Small intestine (tissue), 7 donors: ENCODE data around the gene SORCS2. TPM values are rescaled to one million over a fixed set of nuclear protein-coding genes. Genes with fewer than 3 reads are reported as not detected.

Source experiments
- DNase-seq, 2 donors: peaks; one replicate each; pipeline versions ENCODE4 v3.0.0 to v3.0.0-alpha.2; 2013
- FAIRE-seq: peaks from 2 replicates; lab custom pipeline; 2012; peaks lifted over from hg19 to GRCh38; lab: Jason Lieb, UNC
- H3K27ac ChIP-seq, 3 donors: one replicate each; pipeline ENCODE4 v1.5.1; 2013; ENCODE audit warnings: low read length in 2 of 3, mild to moderate bottlenecking in 2 of 3, control low read depth in 1 of 3, inconsistent platforms in 1 of 3, low read depth in 1 of 3, moderate library complexity in 1 of 3
- H3K27me3 ChIP-seq, 3 donors: one replicate each; pipeline ENCODE4 v1.6.1; 2013; ENCODE audit warnings: low read length in 3 of 3, inconsistent platforms in 1 of 3; ENCODE audit not compliant: control insufficient read depth in 3 of 3, insufficient read depth in 3 of 3
- H3K36me3 ChIP-seq, 3 donors: one replicate each; pipeline ENCODE4 v1.6.1; 2013; ENCODE audit warnings: low read length in 3 of 3, inconsistent platforms in 1 of 3, low read depth in 1 of 3, mild to moderate bottlenecking in 1 of 3, moderate library complexity in 1 of 3; ENCODE audit not compliant: control insufficient read depth in 3 of 3, insufficient read depth in 2 of 3
- H3K4me1 ChIP-seq, 3 donors: one replicate each; pipeline ENCODE4 v1.6.1; 2013; ENCODE audit warnings: low read length in 2 of 3, inconsistent platforms in 1 of 3, low read depth in 1 of 3, mild to moderate bottlenecking in 1 of 3, moderate library complexity in 1 of 3; ENCODE audit not compliant: control insufficient read depth in 3 of 3, insufficient read depth in 2 of 3
- H3K4me3 ChIP-seq, 3 donors: one replicate each; pipeline ENCODE4 v1.5.1; 2013; ENCODE audit warnings: low read length in 3 of 3, control low read depth in 1 of 3, inconsistent platforms in 1 of 3, low read depth in 1 of 3, mild to moderate bottlenecking in 1 of 3, moderate library complexity in 1 of 3
- H3K9me3 ChIP-seq, 2 donors: one replicate each; pipeline ENCODE4 v1.6.1; 2013; ENCODE audit warnings: low read depth in 1 of 2, low read length in 1 of 2; ENCODE audit not compliant: control insufficient read depth in 2 of 2, insufficient read depth in 1 of 2
- WGBS, 3 donors: extraction: QIAGEN DNeasy Blood & Tissue Kit; methylation state at CpG; one replicate each; pipeline ENCODE4 v1.1.7; 2013; 5-methylcytosine and 5-hydroxymethylcytosine counted together
- polyA plus RNA-seq, 4 donors: library from polyadenylated mRNA; stranded (reverse) in 3 of 4; unstranded in 1 of 4; fragments of 200-250 nt in 3 of 4; fragments of 120-200 nt in 1 of 4; gene quantifications; one replicate each; pipeline versions ENCODE4 v1.2.1 to v1.2.3, GENCODE V29; 2013
- donor health status: healthy with polysubstance abuse.
- donor health status: control.
- donor health status: control.
- donor health status: Bipolar disorder and iron deficiency.
- donor health status: healthy.

Gene SORCS2
- polyA plus RNA-seq, 4 donors: 0.63 to 3.3 (median 2.2) TPM; not detected in 1

DNA sequence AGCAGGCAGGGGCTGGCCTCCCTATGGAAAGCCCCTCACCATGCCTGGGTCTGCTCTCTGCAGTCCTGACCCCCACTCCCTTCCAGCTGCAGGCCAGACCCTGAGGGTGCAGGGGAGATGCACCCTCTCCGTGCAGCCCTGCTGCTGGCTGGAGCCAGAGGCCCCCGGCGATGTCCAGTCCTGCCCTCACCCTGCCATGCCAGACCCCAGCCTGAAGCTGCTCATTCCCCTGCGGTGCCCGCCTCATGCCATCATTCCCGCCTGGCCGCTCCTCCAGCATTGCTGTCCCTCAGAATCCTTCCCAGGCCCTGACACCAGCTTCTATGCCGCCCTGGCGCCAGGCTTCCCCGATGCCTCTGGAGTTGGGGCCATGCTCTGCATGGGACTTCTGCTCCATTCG, 72.4 kb downstream of the SORCS2 start:
- H3K9me3 ChIP-seq: no peaks in the 10 kb centered on the region
- DNase-seq: no peak
- no peaks in the 10 kb centered on the region for H3K36me3 ChIP-seq
- H3K27ac ChIP-seq: no peak overlapping the region
- H3K4me3 ChIP-seq: no peak overlapping the region
- no peaks in the 10 kb centered on the region for H3K4me1 ChIP-seq
- H3K27me3 ChIP-seq: no peaks in the 10 kb centered on the region
- no peak for FAIRE-seq
- 77 to 84% (median 83%) methylated on average over 11 of the region's 11 CpGs for WGBS, 3 donors

DNA sequence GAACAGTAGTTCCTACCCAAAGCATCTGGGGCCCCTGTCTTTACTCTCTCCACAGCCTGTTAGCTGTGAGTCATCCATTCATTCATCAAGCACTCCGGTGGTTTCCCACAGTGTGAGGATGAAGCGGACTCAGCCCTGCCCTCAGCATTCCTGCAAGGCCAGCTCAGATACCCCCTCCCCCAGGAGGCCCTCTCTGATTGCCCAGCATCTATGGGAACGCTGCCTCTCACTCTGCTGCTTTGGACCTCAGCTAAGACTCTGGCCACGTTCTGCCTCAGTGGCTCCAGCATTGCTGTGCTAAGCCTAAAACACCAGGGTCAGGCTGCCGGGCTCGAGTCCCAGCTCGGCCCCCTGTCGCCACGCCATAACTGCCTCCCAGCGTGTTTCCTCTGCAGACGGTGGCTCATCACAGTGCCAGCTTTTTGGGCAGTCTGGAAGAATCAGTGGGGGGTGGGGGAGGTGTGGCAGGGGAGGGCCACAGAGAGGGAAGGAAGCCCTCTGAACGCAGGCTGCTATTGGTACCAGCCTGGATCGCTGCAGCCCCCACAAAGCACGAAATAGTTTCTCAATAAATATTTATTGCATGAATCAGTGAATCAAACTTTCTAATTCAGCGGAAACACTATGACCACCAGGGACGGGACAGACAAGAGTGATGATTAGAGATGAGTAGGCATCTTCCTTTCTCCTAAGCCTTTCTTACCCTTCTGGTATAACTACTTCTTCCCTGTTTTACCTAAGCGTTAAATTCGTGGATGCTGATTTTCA, 74.4 kb downstream of the SORCS2 start:
- H3K4me3 ChIP-seq: no peak overlapping the region
- no peaks in the 10 kb centered on the region for H3K4me1 ChIP-seq
- no peak overlapping the region for H3K27ac ChIP-seq
- DNase-seq (no peak), FAIRE-seq (no peak)
- no peaks in the 10 kb centered on the region for H3K27me3 ChIP-seq
- no peaks in the 10 kb centered on the region for H3K36me3 ChIP-seq
- no peaks in the 10 kb centered on the region for H3K9me3 ChIP-seq
- WGBS, 3 donors: 67 to 75% (median 67%) methylated on average over 18 of the region's 18 CpGs

- FAIRE-seq (no peak), DNase-seq (no peak)
- Histone ChIP-seq H3K9me3 (no peaks in the 10 kb centered on the region), H3K27me3 (no peaks in the 10 kb centered on the region), H3K4me1 (no peaks in the 10 kb centered on the region), H3K4me3 (no peak overlapping the region), H3K27ac (no peak overlapping the region), H3K36me3 (no peaks in the 10 kb centered on the region)
- WGBS, 3 donors: 59 to 71% (median 61%) methylated on average over 7 of the region's 7 CpGs
These were observed 75.5 kb downstream of the SORCS2 start for GRCh38 chr4:7267829-7268228.

GRCh38 chr4:7268941-7269340, 76.6 kb downstream of the SORCS2 start:
- 81 to 90% (median 88%) methylated on average over 10 of the region's 10 CpGs for WGBS, 3 donors
- FAIRE-seq: no peak
- Histone ChIP-seq H3K4me3 (no peak overlapping the region), H3K4me1 (no peaks in the 10 kb centered on the region), H3K36me3 (no peaks in the 10 kb centered on the region), H3K9me3 (no peaks in the 10 kb centered on the region), H3K27ac (no peak overlapping the region), H3K27me3 (no peaks in the 10 kb centered on the region)
- DNase-seq: no peak

DNA sequence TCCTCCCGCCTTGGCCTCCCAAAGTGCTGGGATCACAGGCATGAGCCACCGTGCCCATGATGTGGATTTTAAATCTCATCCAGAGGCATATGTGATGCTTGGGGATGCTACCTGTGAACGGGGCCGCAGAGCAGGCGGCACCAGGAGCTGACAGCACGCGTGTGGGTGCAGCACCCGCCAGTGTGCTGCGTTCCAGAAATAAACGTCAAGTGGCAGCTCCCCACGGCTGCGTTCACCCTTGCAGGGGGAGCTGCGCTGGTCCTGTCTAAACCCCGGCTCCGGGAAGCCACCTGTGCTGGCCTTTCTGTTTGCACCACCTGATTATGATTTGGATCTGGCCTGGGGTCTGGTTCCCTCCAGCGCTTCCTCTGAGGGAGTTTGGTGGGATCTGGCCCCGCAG, 77.8 kb downstream of the SORCS2 start:
- H3K9me3 ChIP-seq: no peaks in the 10 kb centered on the region
- no peak overlapping the region for H3K4me3 ChIP-seq
- FAIRE-seq: no peak
- H3K4me1 ChIP-seq: no peaks in the 10 kb centered on the region
- H3K27me3 ChIP-seq: no peaks in the 10 kb centered on the region
- H3K27ac ChIP-seq: no peak overlapping the region
- DNase-seq: no peak
- no peaks in the 10 kb centered on the region for H3K36me3 ChIP-seq
- WGBS, 3 donors: 94% methylated on average over 17 of the region's 17 CpGs

- 79 to 89% (median 84%) methylated on average over 10 of the region's 10 CpGs for WGBS, 3 donors
- no peak overlapping the region for H3K4me3 ChIP-seq
- FAIRE-seq: no peak
These were observed 80.1 kb downstream of the SORCS2 start for GRCh38 chr4:7272404-7272803.

DNA sequence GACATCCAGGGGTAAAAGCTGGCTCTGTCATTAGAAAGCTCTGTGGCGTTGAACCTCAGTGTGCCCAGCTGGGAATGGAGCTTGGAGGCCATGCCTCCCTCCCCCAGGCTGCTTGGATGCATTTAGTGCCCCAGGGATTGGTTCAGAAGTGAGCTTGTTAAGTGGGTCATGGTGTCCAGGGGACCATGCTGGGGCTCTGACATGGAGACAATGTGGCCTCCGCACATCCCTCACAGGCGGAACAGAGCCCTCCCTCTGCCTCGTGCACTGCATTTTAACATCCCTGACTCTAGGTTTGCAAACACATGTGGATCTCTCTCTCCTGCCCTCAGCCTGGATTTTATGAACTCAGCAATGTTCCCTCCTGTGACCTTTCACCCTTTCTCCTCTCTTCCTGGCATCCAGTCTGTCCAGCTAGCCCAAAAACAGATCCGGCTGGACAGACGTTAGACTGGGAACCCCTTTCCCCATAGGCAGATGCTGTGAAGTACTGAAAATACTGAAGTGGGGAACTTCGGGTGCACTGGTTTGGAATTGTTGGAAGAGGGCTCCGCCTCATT, 81.5 kb downstream of the SORCS2 start:
- DNase-seq: no peak
- Histone ChIP-seq H3K27me3 (no peaks in the 10 kb centered on the region), H3K27ac (no peak overlapping the region), H3K9me3 (no peaks in the 10 kb centered on the region), H3K4me3 (no peak overlapping the region), H3K4me1 (no peaks in the 10 kb centered on the region), H3K36me3 (no peaks in the 10 kb centered on the region)
- WGBS, 3 donors: 70 to 85% (median 71%) methylated on average over 8 of the region's 8 CpGs
- FAIRE-seq: no peak

More at GRCh38 chr4:7272404-7272803, 80.1 kb downstream of the SORCS2 start:
- Histone ChIP-seq H3K27ac (no peak overlapping the region), H3K9me3 (no peaks in the 10 kb centered on the region), H3K4me1 (no peaks in the 10 kb centered on the region), H3K36me3 (no peaks in the 10 kb centered on the region), H3K27me3 (no peaks in the 10 kb centered on the region)
- DNase-seq: no peak

GRCh38 chr4:7275067-7275466, 82.7 kb downstream of the SORCS2 start:
- 83 to 86% (median 84%) methylated on average over 5 of the region's 5 CpGs for WGBS, 3 donors
- DNase-seq (no peak), FAIRE-seq (no peak)
- Histone ChIP-seq H3K4me1 (no peaks in the 10 kb centered on the region), H3K9me3 (no peaks in the 10 kb centered on the region), H3K27me3 (no peaks in the 10 kb centered on the region), H3K4me3 (no peak overlapping the region), H3K36me3 (no peaks in the 10 kb centered on the region), H3K27ac (no peak overlapping the region)
